HG03060 (cell line): ENCODE measurements around the gene GPR35.

ENCODE experiments used
- ATAC-seq: cut with Tn5 transposase; IDR thresholded peaks from one replicate; pipeline ENCODE4 v1.9.1; 2021; ENCODE audit warnings: low read depth, moderate number of reproducible peaks; ENCODE audit not compliant: unreplicated experiment

Gene GPR35

GRCh38 chr2:240622060-240622411 is 3.2 kb upstream of the GPR35 start:
- no peak for ATAC-seq

GRCh38 chr2:240622531-240623235 is 2.6 kb upstream of the GPR35 start:
- no peak for ATAC-seq

- no peak for ATAC-seq
Measured at GRCh38 chr2:240623531-240624010, 1.7 kb upstream of the GPR35 start.

- ATAC-seq = no peak
Measured at GRCh38 chr2:240624011-240624949, 1.0 kb upstream of the GPR35 start.

- ATAC-seq = no peak
Measured at GRCh38 chr2:240626531-240627300, 1.4 kb downstream of the GPR35 start.

GRCh38 chr2:240627736-240628506 is 2.6 kb downstream of the GPR35 start:
- ATAC-seq = no peak

- ATAC-seq = no peak
Measured at GRCh38 chr2:240628507-240628807, 3.2 kb downstream of the GPR35 start.

- no peak for ATAC-seq
Measured at GRCh38 chr2:240628808-240629618, 3.7 kb downstream of the GPR35 start.

GRCh38 chr2:240629619-240629967 is 4.3 kb downstream of the GPR35 start:
- no peak for ATAC-seq

GRCh38 chr2:240629968-240630770 is 4.9 kb downstream of the GPR35 start:
- ATAC-seq = no peak

- no peak for ATAC-seq
Measured at GRCh38 chr2:240630771-240631547, 5.7 kb downstream of the GPR35 start.

- ATAC-seq = no peak
Measured at GRCh38 chr2:240631548-240632305, 6.4 kb downstream of the GPR35 start.

- no peak for ATAC-seq
Measured at GRCh38 chr2:240632306-240632721, 7.0 kb downstream of the GPR35 start.

GRCh38 chr2:240635121-240635997 is 10.1 kb downstream of the GPR35 start:
- no peak for ATAC-seq

- ATAC-seq = no peak
Measured at GRCh38 chr2:240635998-240636547, 10.8 kb downstream of the GPR35 start.

GRCh38 chr2:240636563-240637115 is 11.4 kb downstream of the GPR35 start:
- no peak for ATAC-seq
